ENCODE results near the gene NBL1. TPM values are rescaled to one million over a fixed set of nuclear protein-coding genes. Genes with fewer than 3 reads are reported as not detected.

The NBL1 gene
- total and polyA plus RNA-seq, 9 of the 15 experiments (the other 6 are each of a cell fraction or from before 2014, with no cell fraction given) = 0.10 to 3.7 (median 1.8) TPM; not detected in 1

GRCh38 chr1:19622204-19622603, 21.9 kb upstream of the NBL1 start:
- no peaks in the 10 kb centered on the region for H3K27me3 ChIP-seq (ENCODE audit: control insufficient read depth in 2 of 2, insufficient read depth in 2 of 2, low read length in 2 of 2)
- no peak overlapping the region for H3K9ac ChIP-seq (ENCODE audit: insufficient read depth in 1 of 2, low read depth in 2 of 2, low read length in 2 of 2)
- no peaks in the 10 kb centered on the region; a peak in 1 of 5 replicates for H3K4me1 ChIP-seq (replicated peaks in 1 of 2; ENCODE audit: control insufficient read depth in 2 of 2, insufficient read depth in 2 of 2, low read length in 2 of 2)
- H3K4me2 ChIP-seq (ENCODE audit: insufficient read depth, low read length) = no peak overlapping the region
- WGBS (ENCODE audit: insufficient coverage, low coverage, missing lambda C conversion rate) = 91% methylated on average over 1 of the region's 1 CpG
- in situ Hi-C loops (cut with MboI) (no loop called here), intact Hi-C loops (cut with micrococcal nuclease) (no loop called here)
- no peak overlapping the region for H2AFZ ChIP-seq (ENCODE audit: low read depth, low read length)
- no peak for TF ChIP-seq TCF15 (CRISPR knock-in tag; IDR thresholded peaks at IDR 0.05)
- no peak for TF ChIP-seq KLF1 (tag; IDR thresholded peaks at IDR 0.05)
- ChIA-PET CTCF (ENCODE audit: low intra/inter-chr PET ratio) (no interaction called here), POLR2A (no interaction called here)
- H3K4me3 ChIP-seq = no peak overlapping the region
- no peaks in the 10 kb centered on the region for H3K9me3 ChIP-seq (replicated peaks; ENCODE audit: control insufficient read depth, insufficient read depth, low read depth, low read length)
- 0 out of 2 replicates have a peak, but pooled peaks cover 5% of the 10 kb centered on the region for H4K20me1 ChIP-seq (replicated peaks; ENCODE audit: control insufficient read depth, insufficient read depth, low read length)
- FAIRE-seq (no peak), ATAC-seq (no peak), DNase-seq (ENCODE audit: extremely low read depth in 1 of 4, low spot score in 3 of 4) (no peak)
- H3K36me3 ChIP-seq (ENCODE audit: control insufficient read depth, insufficient read depth, low read length) = peaks cover 70% of the 10 kb centered on the region
- no peaks in the 10 kb centered on the region for H3K9me1 ChIP-seq (ENCODE audit: control insufficient read depth, insufficient read depth, low read length)
- BruUV-seq (replicated peaks) = no TSS peak
- no peak overlapping the region for H3K27ac ChIP-seq (ENCODE audit: extremely low read depth, low read depth, low read length)
- H3K79me2 ChIP-seq (ENCODE audit: control insufficient read depth, insufficient read depth, low read length) = peaks cover 48% of the 10 kb centered on the region

GRCh38 chr1:19623523-19623922, 20.6 kb upstream of the NBL1 start:
- Histone ChIP-seq H3K27me3 (ENCODE audit: control insufficient read depth in 2 of 2, insufficient read depth in 2 of 2, low read length in 2 of 2) (no peaks in the 10 kb centered on the region), H3K79me2 (ENCODE audit: control insufficient read depth, insufficient read depth, low read length) (peaks cover 41% of the 10 kb centered on the region), H3K36me3 (ENCODE audit: control insufficient read depth, insufficient read depth, low read length) (peaks cover 70% of the 10 kb centered on the region), H2AFZ (ENCODE audit: low read depth, low read length) (no peak overlapping the region), H3K27ac (ENCODE audit: extremely low read depth, low read depth, low read length) (no peak overlapping the region), H3K4me1 (replicated peaks in 1 of 2; ENCODE audit: control insufficient read depth in 2 of 2, insufficient read depth in 2 of 2, low read length in 2 of 2) (no peaks in the 10 kb centered on the region; a peak in 1 of 5 replicates), H3K9me1 (ENCODE audit: control insufficient read depth, insufficient read depth, low read length) (no peaks in the 10 kb centered on the region), H3K4me2 (ENCODE audit: insufficient read depth, low read length) (no peak overlapping the region), H3K9me3 (replicated peaks; ENCODE audit: control insufficient read depth, insufficient read depth, low read depth, low read length) (no peaks in the 10 kb centered on the region), H4K20me1 (replicated peaks; ENCODE audit: control insufficient read depth, insufficient read depth, low read length) (0 out of 2 replicates have a peak, but pooled peaks cover under 1% of the 10 kb centered on the region), H3K9ac (ENCODE audit: insufficient read depth in 1 of 2, low read depth in 2 of 2, low read length in 2 of 2) (no peak overlapping the region), H3K4me3 (no peak overlapping the region)
- ChIA-PET CTCF (ENCODE audit: low intra/inter-chr PET ratio) (no interaction called here), POLR2A (interaction anchor here (0.6 to 0.9 kb wide), 2 partner anchors 16 to 25 kb away, joined by 3 to 6 read pairs; no protein-coding TSS in a partner anchor)
- DNase-seq (ENCODE audit: extremely low read depth in 1 of 4, low spot score in 3 of 4) (no peak), FAIRE-seq (no peak), ATAC-seq (no peak)
- BruUV-seq (replicated peaks) = no TSS peak
- WGBS (ENCODE audit: insufficient coverage, low coverage, missing lambda C conversion rate) = 89% methylated on average over 3 of the region's 3 CpGs
- intact Hi-C loops (cut with micrococcal nuclease) (no loop called here), in situ Hi-C loops (cut with MboI) (no loop called here)
- TF ChIP-seq RB1 (IDR thresholded peaks at IDR 0.05; ENCODE audit: low read depth) = no peak
- no peak for TF ChIP-seq THRA (IDR thresholded peaks at IDR 0.05)
- TF ChIP-seq HDAC8 (tag; IDR thresholded peaks at IDR 0.05) = no peak
- TF ChIP-seq RBFOX2 (IDR thresholded peaks at IDR 0.05; ENCODE audit: low read depth, low read length) = no peak
- TF ChIP-seq ZNF3 (CRISPR knock-in tag; IDR thresholded peaks at IDR 0.05) = no peak
- no peak for TF ChIP-seq HDAC3 (IDR thresholded peaks at IDR 0.05; ENCODE audit: borderline replicate concordance, partially characterized antibody)
- no peak for TF ChIP-seq MLLT1 (IDR thresholded peaks at IDR 0.05)
- TF ChIP-seq ILK (tag; IDR thresholded peaks at IDR 0.05; ENCODE audit: borderline replicate concordance, low read depth) = no peak
- no peak for TF ChIP-seq SMARCC2 (IDR thresholded peaks at IDR 0.05; ENCODE audit: low read depth)
- TF ChIP-seq HDAC1 (IDR thresholded peaks at IDR 0.05) = no peak
- no peak for TF ChIP-seq MBD2 (IDR thresholded peaks at IDR 0.05; ENCODE audit: borderline replicate concordance, low read depth)
- no peak for TF ChIP-seq CREM (IDR thresholded peaks at IDR 0.05; ENCODE audit: low read depth)
